Heart left ventricle (tissue), 16 donors: ENCODE data around the gene CCL2. TPM values are rescaled to one million over a fixed set of nuclear protein-coding genes. Genes with fewer than 3 reads are reported as not detected.
A peak's percentile ranks its signal among the peaks of the same experiment; 100 is the strongest.

ENCODE experiments used
- ATAC-seq, 4 donors: fragments of 200-7000 bp; cut with Tn5 transposase; one replicate each; pipeline ENCODE4 v1.9.1; 2020 to 2022; ENCODE audit warnings: moderate library complexity in 4 of 4, mild to moderate bottlenecking in 3 of 4, moderate number of reproducible peaks in 1 of 4
- DNase-seq, 5 donors: peaks; one replicate each; pipeline ENCODE4 v3.0.0-alpha.2; 2020
- H3K27ac ChIP-seq, 12 donors: fragments of 200-600 bp; sonication (generic) in 4 of 12; one replicate each; pipeline versions ENCODE4 v1.5.0 to v1.8.0; 2016 to 2022; ENCODE audit warnings: mild to moderate bottlenecking in 2 of 12
- H3K27me3 ChIP-seq, 9 donors: fragments of 200-600 bp; sonication (generic) in 2 of 9; one replicate each; pipeline versions ENCODE4 v1.5.1 to v1.8.0; 2016 to 2022; ENCODE audit warnings: mild to moderate bottlenecking in 3 of 9
- H3K36me3 ChIP-seq, 9 donors: fragments of 200-600 bp; sonication (generic) in 2 of 9; one replicate each; pipeline versions ENCODE4 v1.5.0 to v1.8.0; 2018 to 2022; ENCODE audit warnings: mild to moderate bottlenecking in 2 of 9
- H3K4me1 ChIP-seq, 12 donors: fragments of 200-600 bp; sonication (generic) in 4 of 12; one replicate each; pipeline versions ENCODE4 v1.5.0 to v1.8.0; 2016 to 2022; ENCODE audit warnings: mild to moderate bottlenecking in 3 of 12
- H3K4me3 ChIP-seq, 12 donors: fragments of 200-600 bp; sonication (generic) in 4 of 12; one replicate each; pipeline versions ENCODE4 v1.5.0 to v1.8.0; 2017 to 2022; ENCODE audit warnings: mild to moderate bottlenecking in 9 of 12, moderate library complexity in 4 of 12
- H3K9me3 ChIP-seq, 12 donors: fragments of 200-600 bp; sonication (generic) in 4 of 12; one replicate each; pipeline versions ENCODE4 v1.5.0 to v1.8.0; 2016 to 2022; ENCODE audit warnings: mild to moderate bottlenecking in 1 of 12
- CTCF ChIP-seq, 12 donors: fragments of 200-600 bp; sonication (generic) in 4 of 12; IDR thresholded peaks; one replicate each; pipeline versions ENCODE4 v1.5.0 to v1.8.0; 2018 to 2022; ENCODE audit warnings: antibody characterized with exemption in 12 of 12, mild to moderate bottlenecking in 5 of 12
- POLR2A ChIP-seq, 2 donors: fragments of 450-650 bp; IDR thresholded peaks; one replicate each; pipeline ENCODE4 v1.6.1; 2017; ENCODE audit warnings: antibody characterized with exemption in 2 of 2, mild to moderate bottlenecking in 2 of 2, moderate library complexity in 2 of 2
- WGBS, 4 donors: extraction: QIAGEN DNeasy Blood & Tissue Kit in 2 of 4; methylation state at CpG; one replicate each; pipeline versions ENCODE4 v1.1.5 to v1.1.7; 2013 to 2018; 5-methylcytosine and 5-hydroxymethylcytosine counted together
- intact Hi-C, 10 donors: fragments of 100-400 bp; cut with DNase I; formaldehyde crosslinking; loops; one replicate each; pipeline versions ENCODE4 v1.11.1 to v1.14.2; 2022
- polyA plus RNA-seq, 2 donors: library from polyadenylated mRNA; stranded (reverse); fragments of 200-250 nt; gene quantifications; one replicate each; pipeline ENCODE4 v1.2.3, GENCODE V29; 2013
- total RNA-seq, 9 donors: library from RNA; depleted of rRNA in 2 of 9; stranded (reverse); fragments of >200 nt in 2 of 9; fragmentation: NEBNext Ultra II Directional in 3 of 9; extraction: Animal tissue kit (Norgen Biotek cat#: 25700) in 3 of 9; gene quantifications; one replicate each; pipeline versions ENCODE4 v1.1.0 to v1.2.4, GENCODE V29; 2016 to 2023
- donor health status: ischemic (EF 13 %, LVEDD 7.1; RV severe dilation, severe dysfunction).
- donor health status: healthy with polysubstance abuse.
- donor health status: DM: no; HTN: yes; CAD: no.
- donor health status: DM: no; HTN: no; CAD: no.
- donor health status: ischemic (EF 25% LVEDD 6.9; RV normal size, moderate dysfunction).
- donor health status: ischemic (EF 25% LVEDD 5.7; RV mildly dilated, moderate dysfunction).
- donor health status: healthy.
- donor health status: DM: yes; HTN: yes; CAD: no.
- donor health status: ischemic (EF 35%, LVEDD 5.7; RV mildly dilated, moderate dysfunction).
- donor health status: nonischemic (EF 11% LVEDD 7.7; RV severe dilation, severe dysfunction).
- donor health status: DM: yes; HTN: yes; CAD: no.
- donor health status: PGD.
- donor health status: ischemic (EF 29% LVEDD 5.4; RV normal size, mild dysfunction).
- donor health status: nonischemic (EF 23%, LVEDD 6.1; RV moderate dilation, normal function).

Gene CCL2
- total and polyA plus RNA-seq, 11 donors: 11.8 to 512 (median 43.9) TPM

DNA sequence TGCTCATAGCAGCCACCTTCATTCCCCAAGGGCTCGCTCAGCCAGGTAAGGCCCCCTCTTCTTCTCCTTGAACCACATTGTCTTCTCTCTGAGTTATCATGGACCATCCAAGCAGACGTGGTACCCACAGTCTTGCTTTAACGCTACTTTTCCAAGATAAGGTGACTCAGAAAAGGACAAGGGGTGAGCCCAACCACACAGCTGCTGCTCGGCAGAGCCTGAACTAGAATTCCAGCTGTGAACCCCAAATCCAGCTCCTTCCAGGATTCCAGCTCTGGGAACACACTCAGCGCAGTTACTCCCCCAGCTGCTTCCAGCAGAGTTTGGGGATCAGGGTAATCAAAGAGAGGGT, 272 bp downstream of the CCL2 start:
- TF ChIP-seq CTCF (IDR thresholded peaks at IDR 0.05): no peak
- TF ChIP-seq POLR2A (IDR thresholded peaks at IDR 0.05): no peak
- H3K4me1 ChIP-seq: peaks cover 19 to 73% (median 60%) of the 10 kb centered on the region in 12 donors
- DNase-seq: no peak
- WGBS, 4 donors: 22 to 34% (median 28%) methylated on average over 5 of the region's 5 CpGs
- peak overlapping the region; percentile 56 to 94 (median 84) for H3K27ac ChIP-seq
- no peaks in the 10 kb centered on the region for H3K9me3 ChIP-seq
- H3K4me3 ChIP-seq: peak overlapping the region; percentile 9 to 65 (median 54)
- H3K27me3 ChIP-seq: no peaks in the 10 kb centered on the region
- intact Hi-C loops: loop anchor here in 5 of 10 donors (2.0 to 10.0 kb wide), 5 partner anchors 21 to 107 kb away; partner anchors contain the start of gene CCL1 (in 1 of the 5)
- ATAC-seq: no peak
- peaks cover 0 to 13% (median 0%) of the 10 kb centered on the region in 9 donors for H3K36me3 ChIP-seq

GRCh38 chr17:34255841-34256240, 756 bp downstream of the CCL2 start:
- intact Hi-C loops: loop anchor here in 5 of 10 donors (2.0 to 10.0 kb wide), 5 partner anchors 21 to 106 kb away; partner anchors contain the start of gene CCL1 (in 1 of the 5)
- WGBS, 4 donors: 57 to 84% (median 82%) methylated on average over 1 of the region's 1 CpG
- Histone ChIP-seq H3K27me3 (no peaks in the 10 kb centered on the region), H3K27ac (peak overlapping the region; percentile 56 to 94 (median 84)), H3K4me1 (peaks cover 15 to 68% (median 55%) of the 10 kb centered on the region in 12 donors), H3K9me3 (no peaks in the 10 kb centered on the region), H3K36me3 (peaks cover 0 to 13% (median 0%) of the 10 kb centered on the region in 9 donors), H3K4me3 (peak overlapping the region in 11 of 12 donors; percentile 16 to 65 (median 55))
- no peak for TF ChIP-seq POLR2A (IDR thresholded peaks at IDR 0.05)
- DNase-seq (no peak), ATAC-seq (no peak)

DNA sequence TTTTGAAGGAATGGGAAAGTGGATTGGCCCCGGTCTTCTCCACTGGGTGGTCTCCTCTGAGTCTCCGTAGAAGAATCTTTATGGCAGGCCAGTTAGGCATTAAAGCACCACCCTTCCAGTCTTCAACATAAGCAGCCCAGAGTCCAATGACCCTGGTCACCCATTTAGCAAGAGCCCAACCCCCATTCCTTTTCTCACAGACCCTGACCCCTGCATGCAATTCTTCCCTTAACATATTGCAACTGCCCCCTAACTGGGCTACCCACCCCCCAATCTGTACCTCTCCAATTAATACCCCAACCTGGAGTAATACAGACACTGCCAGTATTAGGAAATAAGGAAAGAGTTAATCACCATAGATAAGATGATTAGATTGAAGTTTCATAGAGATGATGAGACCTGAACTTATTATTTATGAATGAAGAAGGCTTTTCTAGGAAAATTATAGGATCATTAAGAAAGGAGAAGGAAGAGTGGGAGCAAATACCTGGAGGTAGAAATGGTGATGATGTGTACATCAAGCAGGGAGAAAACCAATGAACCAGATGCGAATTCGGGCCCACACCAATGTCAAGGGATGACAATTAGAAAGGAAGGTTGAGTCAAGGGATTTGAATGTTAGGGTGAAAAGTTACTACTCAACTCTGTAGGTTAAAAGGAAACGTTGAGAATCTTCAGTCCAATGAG, 2.4 kb downstream of the CCL2 start:
- DNase-seq (no peak), ATAC-seq (no peak)
- H3K36me3 ChIP-seq: peaks cover 0 to 13% (median 0%) of the 10 kb centered on the region in 9 donors
- peak overlapping the region in 3 of 12 donors; percentile 50 to 65 (median 64) for H3K4me3 ChIP-seq
- peaks cover 11 to 52% (median 39%) of the 10 kb centered on the region in 12 donors for H3K4me1 ChIP-seq
- TF ChIP-seq POLR2A (IDR thresholded peaks at IDR 0.05) (no peak), CTCF (IDR thresholded peaks at IDR 0.05) (no peak)
- 81 to 84% (median 83%) methylated on average over 5 of the region's 5 CpGs for WGBS, 4 donors
- no peaks in the 10 kb centered on the region for H3K27me3 ChIP-seq
- intact Hi-C loops: loop anchor here in 3 of 10 donors (5.0 to 10.0 kb wide), 3 partner anchors 45 to 105 kb away; partner anchors contain the start of gene CCL1 (in 1 of the 3)
- H3K9me3 ChIP-seq: no peaks in the 10 kb centered on the region
- H3K27ac ChIP-seq: peak overlapping the region in 2 of 12 donors; percentile 91 to 94

DNA sequence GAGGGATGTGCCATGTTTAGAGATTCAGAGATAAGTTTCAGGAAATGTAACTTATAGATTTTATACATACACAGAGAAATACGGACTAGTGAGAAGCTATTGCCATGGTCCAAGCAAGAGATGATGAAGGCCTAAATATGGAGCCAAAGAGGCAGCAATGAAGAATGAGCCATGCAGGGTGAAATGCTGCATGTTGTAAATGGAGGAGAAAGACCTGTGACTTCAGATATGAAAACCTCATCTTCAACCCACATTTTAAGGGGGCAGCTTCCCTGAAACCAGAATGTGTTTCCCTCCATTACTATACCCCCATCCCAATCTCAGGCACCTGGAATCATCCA, 2.9 kb downstream of the CCL2 start:
- Histone ChIP-seq H3K27ac (peak overlapping the region in 1 of 12 donors; percentile 94), H3K9me3 (no peaks in the 10 kb centered on the region), H3K36me3 (peaks cover 0 to 13% (median 0%) of the 10 kb centered on the region in 9 donors), H3K4me3 (no peak overlapping the region), H3K4me1 (peaks cover 11 to 47% (median 34%) of the 10 kb centered on the region in 12 donors), H3K27me3 (no peaks in the 10 kb centered on the region)
- ATAC-seq: no peak
- intact Hi-C loops: loop anchor here in 3 of 10 donors (2.0 to 10.0 kb wide), 4 partner anchors 44 to 104 kb away; partner anchors contain the start of gene CCL1 (in 1 of the 3)
- DNase-seq: no peak
- TF ChIP-seq POLR2A (IDR thresholded peaks at IDR 0.05) (no peak), CTCF (IDR thresholded peaks at IDR 0.05) (no peak)
- WGBS, 4 donors: 61 to 74% (median 67%) methylated on average over 1 of the region's 1 CpG
